Adrenal gland (tissue), 12 donors: ENCODE data around the gene SART3. TPM values are rescaled to one million over a fixed set of nuclear protein-coding genes. Genes with fewer than 3 reads are reported as not detected.

Experiments
- DNase-seq, 7 donors: peaks; one replicate each; pipeline ENCODE4 v3.0.0-alpha.2; 2019 to 2020
- H3K27ac ChIP-seq, 5 donors: fragments of 200-600 bp; sonication (generic) in 4 of 5; 1 replicate in 3 of 5; 2 replicates in 2 of 5; pipeline versions ENCODE4 v1.5.1 to v1.8.0; 2016 to 2020; ENCODE audit warnings: mild to moderate bottlenecking in 1 of 5
- H3K27me3 ChIP-seq: fragments of 200-600 bp; 2 replicates; pipeline ENCODE4 v1.8.0; 2021
- H3K36me3 ChIP-seq, 2 donors: fragments of 200-600 bp; replicated peaks in 1 of 2; 1 replicate in 1 of 2; 2 replicates in 1 of 2; pipeline versions ENCODE4 v1.5.1 to v1.8.0; 2018 to 2022
- H3K4me1 ChIP-seq, 2 donors: fragments of 200-600 bp; replicated peaks in 1 of 2; 1 replicate in 1 of 2; 2 replicates in 1 of 2; pipeline versions ENCODE4 v1.5.1 to v1.8.0; 2018 to 2021
- H3K4me3 ChIP-seq, 4 donors: fragments of 200-600 bp; sonication (generic) in 3 of 4; one replicate each; pipeline ENCODE4 v1.5.1; 2016 to 2018
- H3K9me3 ChIP-seq, 3 donors: fragments of 200-600 bp; sonication (generic) in 1 of 3; replicated peaks in 1 of 3; 1 replicate in 2 of 3; 2 replicates in 1 of 3; pipeline versions ENCODE4 v1.5.1 to v1.8.0; 2016 to 2021
- CTCF ChIP-seq, 6 experiments: fragments of 450-650 bp in 4 of 6; fragments of 200-600 bp in 2 of 6; sonication (generic) in 1 of 6; IDR thresholded peaks; 1 replicate in 5 of 6; 2 replicates in 1 of 6; pipeline versions ENCODE4 v1.5.1 to v1.8.0; 2016 to 2021; ENCODE audit warnings: antibody characterized with exemption in 6 of 6, mild to moderate bottlenecking in 2 of 6, moderate library complexity in 1 of 6
- POLR2A ChIP-seq, 2 donors: fragments of 450-650 bp; IDR thresholded peaks; one replicate each; pipeline ENCODE4 v1.6.1; 2017; ENCODE audit warnings: antibody characterized with exemption in 2 of 2, mild to moderate bottlenecking in 2 of 2, moderate library complexity in 1 of 2
- WGBS, 4 donors: extraction: QIAGEN DNeasy Blood & Tissue Kit in 2 of 4; methylation state at CpG; one replicate each; pipeline versions ENCODE4 v1.1.5 to v1.1.7; 2013 to 2017; 5-methylcytosine and 5-hydroxymethylcytosine counted together
- intact Hi-C, 2 donors: fragments of 100-400 bp; cut with DNase I; formaldehyde crosslinking; loops; one replicate each; pipeline versions ENCODE4 v1.14.1 to v1.15.0; 2022 to 2023
- polyA plus RNA-seq, 3 donors: library from polyadenylated mRNA; stranded (reverse); fragments of 200-250 nt in 2 of 3; fragments of 350-450 nt in 1 of 3; fragmentation: Illumina TruSeq in 1 of 3; extraction: RNeasy Lipid Tissue Mini Kit (QIAGEN cat#74804) in 1 of 3; gene quantifications; one replicate each; pipeline ENCODE4 v1.2.3, GENCODE V29; 2013 to 2014
- total RNA-seq, 9 donors: library from RNA; depleted of rRNA in 4 of 9; stranded (reverse); fragments of >200 nt in 4 of 9; fragments of 120-200 nt in 1 of 9; fragmentation: NEBNext Ultra II Directional in 1 of 9; extraction: Animal tissue kit (Norgen Biotek cat#: 25700) in 1 of 9; gene quantifications; one replicate each; pipeline versions ENCODE4 v1.1.0 to v1.2.4, GENCODE V29; 2013 to 2023
- donor health status: healthy with polysubstance abuse.
- donor health status: Bipolar disorder and iron deficiency.
- donor health status: DM: yes; HTN: yes; CAD: no.
- donor health status: DM: no; HTN: no; CAD: no.
- donor health status: DM: no; HTN: no; CAD: no.
- donor health status: DM: yes; HTN: yes; CAD: no.

Gene SART3
- total and polyA plus RNA-seq, 12 donors = 27.5 to 79.3 (median 39.7) TPM

DNA sequence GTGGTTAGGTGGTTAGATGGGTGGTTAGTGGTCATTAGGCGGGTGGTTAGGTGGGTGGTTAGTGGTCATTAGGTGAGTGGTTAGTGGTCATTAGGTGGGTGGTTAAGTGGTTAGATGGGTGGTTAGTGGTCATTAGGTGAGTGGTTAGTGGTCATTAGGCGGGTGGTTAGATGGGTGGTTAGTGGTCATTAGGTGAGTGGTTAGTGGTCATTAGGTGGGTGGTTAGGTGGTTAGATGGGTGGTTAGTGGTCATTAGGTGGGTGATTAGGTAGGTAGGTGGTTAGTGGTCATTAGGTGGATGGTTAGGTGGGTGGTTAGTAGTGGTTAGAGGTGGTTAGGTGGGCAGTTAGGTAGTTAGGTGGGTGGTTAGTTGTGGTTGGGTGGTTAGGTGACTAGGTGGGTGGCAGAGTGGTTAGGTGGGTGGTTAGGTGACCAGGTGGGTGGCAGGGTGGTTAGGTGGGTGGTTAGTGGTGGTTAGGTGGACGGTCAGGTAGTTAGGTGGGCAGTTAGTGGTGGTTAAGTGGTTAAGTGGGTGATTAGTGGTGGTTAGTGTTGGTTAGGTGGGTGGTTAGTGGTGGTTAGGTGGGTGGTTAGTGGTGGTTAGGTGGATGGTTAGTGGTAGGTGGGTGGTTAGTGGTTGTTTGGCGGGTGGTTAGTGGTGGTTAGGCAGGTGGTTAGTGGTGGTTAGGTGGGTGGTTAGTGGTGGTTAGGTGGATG lies 44.9 kb upstream of the SART3 start:
- Histone ChIP-seq H3K9me3 (no peaks in the 10 kb centered on the region), H3K4me3 (no peak overlapping the region), H3K27me3 (no peaks in the 10 kb centered on the region), H3K36me3 (no peaks in the 10 kb centered on the region), H3K4me1 (peaks cover 0 to 6% of the 10 kb centered on the region in 2 donors), H3K27ac (peak overlapping the region in 1 of 5 donors; percentile 77)
- intact Hi-C loops = no loop called here
- no peak for DNase-seq
- WGBS, 4 donors = 88 to 93% (median 92%) methylated on average over 4 of the region's 4 CpGs
- TF ChIP-seq POLR2A (IDR thresholded peaks at IDR 0.05) (no peak), CTCF (IDR thresholded peaks at IDR 0.05) (no peak)

DNA sequence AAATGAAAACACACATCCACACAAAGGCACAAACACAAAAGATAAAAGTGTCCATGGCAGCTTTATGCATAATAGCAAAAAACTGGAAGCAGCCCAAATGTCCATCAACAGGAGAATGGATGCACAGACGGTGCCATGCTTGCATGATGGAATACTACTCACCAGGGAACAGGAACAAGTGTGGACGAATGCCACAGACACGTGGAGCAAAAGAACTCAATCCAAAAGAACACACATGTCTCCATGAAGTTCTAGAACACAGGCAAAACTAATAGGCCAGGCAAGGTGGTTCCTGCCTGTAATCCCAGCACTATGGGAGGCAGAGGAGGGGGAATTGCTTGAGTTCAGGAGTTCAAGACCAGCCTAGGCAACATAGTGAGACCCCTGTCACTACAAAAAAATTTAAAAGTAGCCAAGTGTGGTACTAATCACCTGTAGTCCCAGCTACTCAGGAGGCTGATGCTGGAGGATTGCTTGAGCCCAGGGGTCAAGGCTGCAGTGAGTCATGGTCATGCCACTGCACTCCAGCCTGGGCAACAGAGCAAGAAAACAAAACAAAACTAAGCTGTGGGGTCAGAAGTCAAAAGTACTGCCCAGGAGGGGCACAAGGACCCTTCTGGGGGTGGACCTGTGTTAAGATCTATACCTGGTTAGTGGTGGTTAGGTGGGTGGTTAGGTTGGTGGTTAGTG lies 44.2 kb upstream of the SART3 start:
- Histone ChIP-seq H3K4me1 (peaks cover 0 to 6% of the 10 kb centered on the region in 2 donors), H3K36me3 (no peaks in the 10 kb centered on the region), H3K27ac (peak overlapping the region in 1 of 5 donors; percentile 77), H3K9me3 (no peaks in the 10 kb centered on the region), H3K4me3 (no peak overlapping the region), H3K27me3 (no peaks in the 10 kb centered on the region)
- TF ChIP-seq CTCF (IDR thresholded peaks at IDR 0.05) (no peak), POLR2A (IDR thresholded peaks at IDR 0.05) (no peak)
- intact Hi-C loops = no loop called here
- peak in 5 of 7 donors; percentile 40 to 66 (median 56) for DNase-seq
- 66 to 80% (median 67%) methylated on average over 3 of the region's 3 CpGs for WGBS, 4 donors

GRCh38 chr12:108604208-108604941 lies 43.4 kb upstream of the SART3 start:
- no peaks in the 10 kb centered on the region for H3K36me3 ChIP-seq
- WGBS, 4 donors = 64 to 72% (median 68%) methylated on average over 14 of the region's 14 CpGs
- H3K27ac ChIP-seq = no peak overlapping the region
- no peak for DNase-seq
- H3K9me3 ChIP-seq = no peaks in the 10 kb centered on the region
- no peak overlapping the region for H3K4me3 ChIP-seq
- intact Hi-C loops = no loop called here
- TF ChIP-seq POLR2A (IDR thresholded peaks at IDR 0.05) (no peak), CTCF (IDR thresholded peaks at IDR 0.05) (no peak)
- peaks cover 0 to 6% of the 10 kb centered on the region in 2 donors for H3K4me1 ChIP-seq
- no peaks in the 10 kb centered on the region for H3K27me3 ChIP-seq

- intact Hi-C loops = no loop called here
- H3K27ac ChIP-seq = no peak overlapping the region
- no peak for DNase-seq
- TF ChIP-seq CTCF (IDR thresholded peaks at IDR 0.05) (no peak), POLR2A (IDR thresholded peaks at IDR 0.05) (no peak)
- H3K4me1 ChIP-seq = peaks cover 0 to 6% of the 10 kb centered on the region in 2 donors
- WGBS, 4 donors = 75 to 89% (median 86%) methylated on average over 4 of the region's 4 CpGs
- H3K36me3 ChIP-seq = no peaks in the 10 kb centered on the region
- no peak overlapping the region for H3K4me3 ChIP-seq
- H3K9me3 ChIP-seq = no peaks in the 10 kb centered on the region
- H3K27me3 ChIP-seq = no peaks in the 10 kb centered on the region
Measured at GRCh38 chr12:108603743-108604142, 42.8 kb upstream of the SART3 start.
